DMS79 treated with DMSO at 0.1 percent for 48 hours (cell line): ENCODE data around the gene RLN3.
A peak's percentile ranks its signal among the peaks of the same experiment; 100 is the strongest.

Experiments
- DNase-seq: peaks from one replicate; lab custom pipeline; 2025; lab: John Stamatoyannopoulos, UW

RLN3 gene

GRCh38 chr19:14054721-14055120, 26.8 kb downstream of the RLN3 start:
- DNase-seq, result no peak

DNA sequence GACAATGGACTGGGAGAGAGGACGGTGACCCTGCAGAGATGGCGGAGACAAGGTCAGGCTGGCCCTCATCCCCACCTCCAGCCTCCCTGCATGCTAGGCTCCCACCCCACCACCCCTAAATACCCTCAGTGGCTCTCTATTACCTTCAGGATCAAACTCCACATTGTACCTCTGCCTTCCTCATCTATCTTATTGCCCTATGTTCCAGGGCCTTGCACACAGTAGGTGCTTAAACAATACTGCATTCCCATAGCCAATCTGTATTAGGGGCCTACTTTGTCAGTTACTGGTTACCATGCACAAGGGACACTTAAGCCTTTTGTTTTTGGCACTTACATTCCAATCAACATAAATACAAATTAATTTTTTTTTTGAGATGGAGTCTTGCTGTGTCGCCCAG, 27.4 kb downstream of the RLN3 start:
- DNase-seq, result no peak

GRCh38 chr19:14056069-14056666, 28.2 kb downstream of the RLN3 start:
- no peak for DNase-seq

- DNase-seq, result no peak
Observed at GRCh38 chr19:14056741-14057356, 28.9 kb downstream of the RLN3 start.

GRCh38 chr19:14058182-14059092, 30.5 kb downstream of the RLN3 start:
- DNase-seq, result no peak

DNA sequence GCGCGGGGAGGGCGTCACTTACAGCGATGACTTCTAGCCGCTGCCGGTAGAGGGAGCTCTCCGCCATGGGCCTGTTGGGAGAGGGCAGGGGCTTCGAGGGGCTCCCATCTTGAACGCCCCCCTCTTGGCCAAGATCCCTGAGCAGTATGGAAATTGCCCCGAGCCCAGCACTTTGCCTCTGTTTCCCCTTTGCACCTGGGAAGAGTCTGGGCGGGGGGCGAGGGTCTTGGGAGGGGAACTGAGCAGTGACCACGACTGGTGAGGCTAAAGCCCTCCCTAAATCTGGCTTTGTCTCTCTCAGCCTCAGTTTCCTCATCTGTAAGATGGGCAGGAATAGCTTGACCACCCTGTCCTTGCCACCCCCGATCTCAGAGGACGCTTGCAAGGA, 31.1 kb downstream of the RLN3 start:
- DNase-seq, result no peak

DNA sequence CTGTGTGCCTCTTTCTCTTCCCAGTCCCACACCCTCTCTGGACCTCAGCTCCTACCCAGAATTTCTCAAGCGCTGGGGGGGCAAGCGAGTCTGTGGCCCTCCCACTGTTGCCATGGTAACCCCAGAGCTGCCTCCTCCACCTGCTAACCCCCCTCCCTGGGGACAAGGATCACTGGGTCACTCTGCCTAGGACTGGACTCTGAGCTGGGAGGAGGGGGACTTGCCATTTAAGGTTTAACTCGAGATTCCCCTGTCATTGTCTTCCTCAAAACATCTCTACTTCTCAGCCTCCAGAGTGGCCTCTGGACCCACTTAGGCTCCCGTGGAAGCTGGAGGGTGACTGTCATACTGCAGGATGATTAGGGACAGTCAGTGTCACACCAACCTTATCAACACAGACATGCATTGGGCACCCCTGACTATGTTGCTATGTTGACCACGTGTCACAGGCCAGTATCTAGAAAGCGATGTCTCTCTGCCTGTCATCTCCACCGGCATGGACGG, 31.8 kb downstream of the RLN3 start:
- DNase-seq, result no peak

DNA sequence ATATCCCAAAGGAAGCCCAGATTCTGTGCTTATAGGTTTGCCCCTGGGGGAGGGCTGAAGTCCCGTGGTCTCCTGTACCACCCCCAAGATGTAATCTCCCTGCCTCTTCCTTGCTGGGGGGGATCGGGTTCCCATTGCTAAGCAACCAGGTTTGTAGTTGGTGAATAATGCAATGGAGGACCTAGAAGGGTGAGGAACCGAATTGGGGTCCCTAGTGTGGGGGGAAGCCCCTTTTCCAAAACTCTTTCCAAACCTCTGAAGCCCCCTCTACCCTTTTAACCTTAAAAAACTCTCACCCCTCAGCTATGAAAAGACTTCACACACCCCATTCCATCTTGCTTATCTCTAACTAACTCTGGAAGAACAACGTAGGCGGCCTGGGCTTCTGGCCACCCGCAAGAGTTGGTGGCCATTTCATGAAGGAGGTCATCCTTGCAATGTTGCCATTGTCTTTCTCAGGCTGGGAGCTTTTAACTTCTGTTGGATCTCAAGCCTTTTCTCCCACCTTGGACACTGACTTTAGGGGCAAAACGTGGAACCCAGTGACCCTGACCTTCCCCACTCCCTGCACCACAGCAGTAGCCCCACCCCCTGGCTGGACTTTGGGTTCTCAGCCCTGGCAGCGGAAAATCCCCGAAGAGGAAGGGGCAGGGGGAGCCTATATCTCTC, 33.3 kb downstream of the RLN3 start:
- DNase-seq, result no peak

DNA sequence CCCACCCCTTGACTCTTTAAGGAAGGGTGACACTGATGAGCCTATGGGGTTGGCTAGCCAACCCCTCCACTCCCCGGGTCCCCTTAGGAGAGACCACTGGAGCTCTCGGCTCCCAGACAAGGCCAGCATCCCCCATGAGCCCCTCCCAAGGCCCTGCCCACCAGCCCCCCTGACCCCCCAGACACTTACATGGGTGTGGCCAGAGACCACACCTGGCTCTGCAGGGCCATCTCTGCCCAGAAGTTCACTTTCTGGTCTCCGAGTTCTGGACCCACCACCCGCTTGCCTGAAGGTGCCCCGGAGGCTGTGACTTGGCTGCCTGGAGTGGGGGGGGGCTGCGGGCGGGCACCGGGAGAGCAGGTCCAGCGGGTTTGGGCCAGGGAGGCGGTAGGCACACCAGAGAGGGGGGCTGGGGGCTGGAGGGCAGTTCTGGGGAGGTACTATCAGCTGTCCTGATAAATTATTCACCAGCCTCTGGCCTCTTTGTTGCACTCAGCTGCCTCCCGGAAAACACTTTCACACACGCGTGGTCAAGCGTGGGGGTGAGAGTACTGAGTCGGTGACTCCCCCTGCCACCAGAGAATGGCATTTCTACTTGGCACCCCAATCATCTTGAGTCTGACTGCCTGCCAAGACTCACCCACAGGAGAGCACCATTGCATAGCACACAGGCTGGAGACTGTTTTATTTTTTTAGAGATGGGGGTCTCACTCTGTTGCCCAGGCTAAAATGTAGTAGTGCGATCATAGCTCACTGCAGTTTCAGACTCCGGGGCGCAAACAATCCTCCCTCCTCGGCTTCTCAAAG, 34.0 kb downstream of the RLN3 start, which contains the start of gene PALM3:
Gene PALM3, minus strand, starts transcription at position 326 of the 807 bp plus-strand sequence. Its CDS starts 96 bp downstream, at position 230.
- DNase-seq, result no peak

DNA sequence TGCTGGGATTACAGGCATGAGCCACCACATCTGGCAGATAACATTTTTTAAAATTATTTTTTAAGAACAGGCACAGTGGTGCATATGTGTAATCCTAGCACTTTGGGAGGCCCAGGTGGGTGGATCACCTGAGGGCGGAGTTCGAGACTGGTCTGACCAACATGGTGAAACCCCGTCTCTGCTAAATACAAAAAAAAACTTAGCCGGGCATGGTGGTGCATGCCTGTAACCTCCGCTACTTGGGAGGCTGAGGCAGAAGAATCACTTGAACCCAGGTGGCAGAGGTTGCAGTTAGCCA, 34.6 kb downstream of the RLN3 start:
- DNase-seq, result no peak

- DNase-seq, result no peak
Observed at GRCh38 chr19:14063105-14063504, 35.2 kb downstream of the RLN3 start.

DNA sequence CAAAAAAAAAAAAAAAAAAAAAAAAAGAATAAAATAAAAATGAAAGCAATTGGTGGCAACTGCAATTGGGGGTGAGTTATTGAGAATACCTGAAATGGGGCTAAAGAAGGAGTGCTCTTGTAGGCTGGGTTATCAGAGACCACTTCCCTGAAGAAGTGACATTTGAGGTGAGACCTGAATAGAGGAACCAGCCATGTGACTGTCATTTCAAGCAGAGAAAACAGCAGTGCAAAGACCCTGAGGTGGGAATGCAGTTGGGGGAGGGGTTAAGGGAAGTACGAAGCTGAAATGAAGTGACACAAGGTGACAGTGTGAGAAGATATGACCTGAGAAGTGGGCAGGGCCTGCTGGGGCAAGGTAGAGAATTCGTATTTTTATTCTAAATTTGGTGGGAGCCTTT, 38.2 kb downstream of the RLN3 start:
- no peak for DNase-seq

GRCh38 chr19:14070268-14071050, 42.5 kb downstream of the RLN3 start:
- DNase-seq, result no peak

GRCh38 chr19:14072535-14073260, 44.8 kb downstream of the RLN3 start, which contains the start of gene MISP3:
Gene MISP3, plus strand, starts transcription at chr19:14072786. Its CDS starts 524 bp downstream, at chr19:14073310.
- peak; percentile 44 for DNase-seq

GRCh38 chr19:14073261-14073924, 45.4 kb downstream of the RLN3 start:
- DNase-seq, result peak; percentile 69

DNA sequence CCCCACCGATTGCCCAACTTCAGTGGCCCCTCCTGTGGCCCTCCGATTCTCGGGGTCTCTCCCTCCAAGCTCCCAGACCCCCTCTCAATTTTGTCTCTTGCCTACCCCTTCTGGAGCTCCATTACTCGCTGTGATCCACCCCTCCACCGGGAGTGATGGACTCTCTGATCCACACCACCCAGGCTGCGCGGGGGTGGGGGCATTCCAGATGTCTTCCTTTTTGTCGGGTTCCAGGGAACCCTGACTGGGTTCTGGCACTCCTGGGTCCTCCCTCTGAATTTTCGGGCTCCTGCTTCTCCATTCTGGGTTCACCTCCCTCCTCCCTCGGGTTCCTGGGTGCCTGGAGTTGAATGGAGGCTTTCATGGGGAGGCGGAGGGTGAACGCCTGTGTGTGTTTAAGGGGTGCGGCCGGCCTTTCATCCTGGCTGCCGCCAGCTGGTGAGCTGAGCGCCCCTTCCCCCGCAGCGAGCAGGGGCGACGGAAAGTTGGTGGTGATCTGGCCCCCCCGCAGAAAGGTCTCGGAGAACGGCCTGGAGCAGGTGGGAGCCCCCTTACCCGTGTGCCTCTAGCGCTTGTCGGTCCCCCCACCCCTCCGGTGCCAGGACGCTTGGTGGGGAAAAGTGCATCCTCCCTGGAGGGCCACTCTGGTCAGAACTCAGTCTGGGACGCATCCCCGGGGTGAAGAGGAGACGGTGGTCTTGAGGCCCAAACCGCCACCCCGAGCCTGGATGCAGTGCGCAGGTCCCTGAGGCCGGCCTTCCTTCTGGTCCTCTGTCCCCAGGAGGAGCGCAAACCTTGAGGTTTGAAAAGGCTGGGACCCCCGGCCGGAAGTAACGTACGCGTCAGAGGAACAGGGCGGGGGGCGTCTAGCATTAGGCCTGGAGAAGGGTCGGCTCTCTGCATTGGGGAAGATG, 46.2 kb downstream of the RLN3 start:
- DNase-seq, result peak; percentile 47

DNA sequence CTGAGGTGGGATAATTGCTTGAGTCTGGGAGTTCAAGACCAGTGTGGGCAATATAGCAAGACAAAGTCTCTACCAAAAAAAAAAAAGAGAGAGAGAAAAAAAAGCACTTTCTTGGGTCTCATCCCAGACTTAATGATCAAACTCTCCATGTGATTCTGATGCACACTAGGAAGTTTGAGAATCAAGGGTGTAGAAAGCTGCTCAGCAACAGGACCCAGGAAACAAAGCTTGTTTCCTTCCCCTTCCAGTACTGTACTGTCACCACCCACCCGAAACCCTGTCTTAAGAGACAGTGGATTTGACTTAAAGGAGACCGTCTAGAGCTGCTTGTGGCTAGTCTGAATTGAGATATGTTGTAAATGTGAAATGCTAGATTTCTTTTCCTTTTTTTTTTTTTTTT, 50.5 kb downstream of the RLN3 start:
- DNase-seq, result no peak
